Measurements from ENCODE around the gene CPEB3.
A peak's percentile ranks its signal among the peaks of the same experiment; 100 is the strongest.

The CPEB3 gene

GRCh38 chr10:92290837-92291615 lies at the start of gene CPEB3, which contains the start of gene MARCHF5:
TSS of gene CPEB3 (minus strand) at chr10:92291078. CDS start at chr10:92240350, 50,728 bp downstream.
TSS of gene MARCHF5 (plus strand) at chr10:92291167. CDS start at chr10:92291495, 328 bp downstream.
- peak; percentile 96 for DNase-seq (ENCODE audit: low read depth)

GRCh38 chr10:92329927-92330326 lies 39.0 kb upstream of the CPEB3 start:
- peak; percentile 17 for DNase-seq (ENCODE audit: low read depth)

GRCh38 chr10:92328993-92329392 lies 38.1 kb upstream of the CPEB3 start:
- no peak for DNase-seq (ENCODE audit: low read depth)

- peak; percentile 63 for DNase-seq (ENCODE audit: low read depth)
Observed at GRCh38 chr10:92327445-92328433, 36.9 kb upstream of the CPEB3 start.

GRCh38 chr10:92323079-92323478 lies 32.2 kb upstream of the CPEB3 start:
- no peak for DNase-seq (ENCODE audit: low read depth)

GRCh38 chr10:92316610-92317009 lies 25.7 kb upstream of the CPEB3 start:
- no peak for DNase-seq (ENCODE audit: low read depth)

- DNase-seq (ENCODE audit: low read depth): no peak
Observed at GRCh38 chr10:92313750-92314149, 22.9 kb upstream of the CPEB3 start.

- no peak for DNase-seq (ENCODE audit: low read depth)
Observed at GRCh38 chr10:92309272-92309671, 18.4 kb upstream of the CPEB3 start.

- DNase-seq (ENCODE audit: low read depth): no peak
Observed at GRCh38 chr10:92305133-92306072, 14.5 kb upstream of the CPEB3 start.

GRCh38 chr10:92304061-92304460 lies 13.2 kb upstream of the CPEB3 start:
- no peak for DNase-seq (ENCODE audit: low read depth)

GRCh38 chr10:92303096-92303495 lies 12.2 kb upstream of the CPEB3 start:
- no peak for DNase-seq (ENCODE audit: low read depth)

GRCh38 chr10:92298487-92298886 lies 7.6 kb upstream of the CPEB3 start:
- DNase-seq (ENCODE audit: low read depth): no peak

- DNase-seq (ENCODE audit: low read depth): peak; percentile 52
Observed at GRCh38 chr10:92291921-92292845, 1.3 kb upstream of the CPEB3 start.

- DNase-seq (ENCODE audit: low read depth): no peak
Observed at GRCh38 chr10:92291616-92291865, 663 bp upstream of the CPEB3 start.

GRCh38 chr10:92290076-92290836 lies 622 bp downstream of the CPEB3 start:
- peak; percentile 54 for DNase-seq (ENCODE audit: low read depth)

GRCh38 chr10:92284112-92284704 lies 6.7 kb downstream of the CPEB3 start:
- peak; percentile 89 for DNase-seq (ENCODE audit: low read depth)

- peak; percentile 13 for DNase-seq (ENCODE audit: low read depth)
Observed at GRCh38 chr10:92278996-92279696, 11.7 kb downstream of the CPEB3 start.

GRCh38 chr10:92274071-92274470 lies 16.8 kb downstream of the CPEB3 start:
- DNase-seq (ENCODE audit: low read depth): no peak

- DNase-seq (ENCODE audit: low read depth): no peak
Observed at GRCh38 chr10:92268748-92269147, 22.1 kb downstream of the CPEB3 start.
